SH-SY5Y (cell line): ENCODE data around the gene TAGLN.

Experiments used
- GATA2 ChIP-seq: IDR thresholded peaks from 2 replicates; pipeline ENCODE4 v1.6.1; 2011; ENCODE audit warnings: mild to moderate bottlenecking, low read depth, low read length
- GATA3 ChIP-seq: IDR thresholded peaks from 2 replicates; pipeline ENCODE4 v1.6.1; 2011; ENCODE audit warnings: low read depth, mild to moderate bottlenecking, low read length, moderate library complexity

DNA sequence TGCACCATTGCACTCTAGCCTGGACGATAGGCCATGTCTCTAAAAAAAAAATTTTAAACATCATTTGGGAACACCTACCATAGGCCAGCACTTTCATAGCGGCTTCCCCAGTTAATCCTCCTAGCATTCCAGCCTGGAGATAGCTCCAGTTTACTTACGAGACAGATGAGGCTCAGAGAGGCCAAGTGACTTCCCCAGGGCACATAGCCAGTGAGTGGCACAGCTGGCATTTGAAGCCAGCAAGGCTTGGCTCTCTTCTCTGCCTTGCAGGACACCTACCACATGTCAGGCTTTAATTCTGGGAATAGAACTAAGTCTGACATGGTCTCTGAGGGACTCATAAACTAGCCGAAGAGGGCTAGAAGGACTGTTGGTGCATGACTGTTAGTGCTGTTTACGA lies 4.9 kb upstream of the TAGLN start:
- TF ChIP-seq GATA3, result no peak
- TF ChIP-seq GATA2, result no peak
